ENCODE results near the gene CGREF1.
"Not testable (repeated sequence)": the region's sequence is repeated elsewhere in the genome, so short reads cannot be mapped to it uniquely, and the experiment has no call there.

The CGREF1 gene

DNA sequence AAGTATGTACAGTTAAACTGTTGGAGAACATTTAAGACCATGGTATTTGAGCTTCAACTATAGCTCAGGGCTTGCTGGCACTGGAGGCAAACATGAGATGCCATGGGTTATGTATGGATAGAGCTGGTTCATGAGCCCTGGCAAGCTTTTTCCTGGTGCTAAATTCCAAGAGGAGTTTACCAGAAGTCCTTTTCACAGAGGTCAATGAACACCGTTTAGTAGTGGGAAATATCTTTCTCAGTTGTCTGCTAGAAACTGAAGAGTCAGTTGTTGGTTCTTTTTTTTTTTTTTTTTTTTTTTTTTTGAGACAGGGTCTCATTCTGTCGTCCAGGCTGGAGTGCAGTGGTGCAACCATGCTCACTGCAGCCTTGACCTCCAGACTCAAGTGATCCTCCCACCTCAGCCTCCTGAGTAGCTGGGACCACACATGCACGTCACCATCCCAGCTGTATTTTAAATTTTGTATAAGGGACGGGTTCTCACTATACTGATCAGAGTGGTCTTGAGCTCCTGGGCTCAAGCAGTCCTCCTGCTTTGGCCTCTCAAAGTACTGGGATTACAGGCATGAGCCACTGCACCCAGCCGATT is 31.0 kb downstream of the CGREF1 start:
- no peak for DNase-seq (ENCODE audit: low read depth)

DNA sequence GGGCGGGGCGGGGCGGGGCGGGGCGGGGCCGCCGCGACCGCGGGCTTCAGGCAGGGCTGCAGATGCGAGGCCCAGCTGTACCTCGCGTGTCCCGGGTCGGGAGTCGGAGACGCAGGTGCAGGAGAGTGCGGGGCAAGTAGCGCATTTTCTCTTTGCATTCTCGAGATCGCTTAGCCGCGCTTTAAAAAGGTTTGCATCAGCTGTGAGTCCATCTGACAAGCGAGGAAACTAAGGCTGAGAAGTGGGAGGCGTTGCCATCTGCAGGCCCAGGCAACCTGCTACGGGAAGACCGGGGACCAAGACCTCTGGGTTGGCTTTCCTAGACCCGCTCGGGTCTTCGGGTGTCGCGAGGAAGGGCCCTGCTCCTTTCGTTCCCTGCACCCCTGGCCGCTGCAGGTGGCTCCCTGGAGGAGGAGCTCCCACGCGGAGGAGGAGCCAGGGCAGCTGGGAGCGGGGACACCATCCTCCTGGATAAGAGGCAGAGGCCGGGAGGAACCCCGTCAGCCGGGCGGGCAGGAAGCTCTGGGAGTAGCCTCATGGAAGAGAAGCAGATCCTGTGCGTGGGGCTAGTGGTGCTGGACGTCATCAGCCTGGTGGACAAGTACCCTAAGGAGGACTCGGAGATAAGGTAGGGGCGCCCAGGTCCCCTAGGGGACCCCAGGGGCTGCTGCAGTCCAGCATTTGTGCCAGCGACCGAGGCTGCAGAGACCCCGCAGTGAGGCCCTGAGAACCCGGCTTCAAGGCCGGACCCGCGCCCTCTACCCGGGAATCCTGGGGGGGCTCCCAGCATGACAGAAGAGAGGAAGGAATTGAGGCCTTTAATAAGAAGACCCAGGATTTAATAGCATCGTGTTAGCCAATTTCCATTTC is 32.0 kb downstream of the CGREF1 start, which contains the start of gene KHK:
TSS of gene KHK (plus strand) at position 49 of the 870 bp plus-strand sequence. CDS start at position 537, 488 bp downstream.
- DNase-seq (ENCODE audit: low read depth): no peak

DNA sequence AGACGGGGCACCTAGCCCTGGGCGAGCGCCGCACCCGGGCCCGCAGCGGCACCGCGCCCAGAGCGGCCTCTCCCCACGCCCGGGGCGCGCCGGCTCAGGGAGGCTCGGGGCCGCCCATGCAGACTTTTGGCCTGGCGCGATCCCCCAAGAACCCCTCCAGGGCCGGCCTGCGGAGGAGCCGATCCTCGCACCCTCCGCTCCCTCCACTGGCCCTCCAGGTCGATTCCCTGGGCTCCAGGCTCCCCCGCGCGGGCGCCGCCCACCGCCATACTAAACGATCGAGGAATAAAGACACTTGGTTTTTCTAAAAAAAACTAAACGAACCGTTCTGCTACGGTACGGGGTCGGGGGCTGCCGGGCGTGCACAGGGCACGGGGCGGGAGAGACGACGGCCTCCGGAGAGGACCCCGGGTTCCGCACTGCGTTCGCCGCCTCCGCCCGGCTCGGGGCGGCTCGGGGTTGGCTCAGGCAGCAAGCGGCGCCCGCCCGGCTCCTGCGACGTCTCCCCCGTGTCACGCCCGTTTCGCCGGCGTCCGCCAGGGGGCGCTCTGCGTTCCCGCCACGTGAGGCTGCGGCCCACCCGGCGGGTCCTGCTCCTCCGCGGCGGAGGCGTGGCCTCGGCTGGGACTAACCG is 32.7 kb downstream of the CGREF1 start:
- DNase-seq (ENCODE audit: low read depth): peak; percentile 83

DNA sequence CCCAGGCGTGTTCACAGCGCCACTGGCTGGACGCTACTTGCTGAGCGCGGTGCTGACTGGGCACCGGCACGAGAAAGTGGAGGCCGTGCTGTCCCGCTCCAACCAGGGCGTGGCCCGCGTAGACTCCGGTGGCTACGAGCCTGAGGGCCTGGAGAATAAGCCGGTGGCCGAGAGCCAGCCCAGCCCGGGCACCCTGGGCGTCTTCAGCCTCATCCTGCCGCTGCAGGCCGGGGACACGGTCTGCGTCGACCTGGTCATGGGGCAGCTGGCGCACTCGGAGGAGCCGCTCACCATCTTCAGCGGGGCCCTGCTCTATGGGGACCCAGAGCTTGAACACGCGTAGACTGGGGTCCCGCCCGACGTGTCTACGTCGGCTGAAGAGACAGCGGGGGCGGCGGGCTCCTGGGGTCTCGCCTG is 33.2 kb downstream of the CGREF1 start:
- peak; percentile 55 for DNase-seq (ENCODE audit: low read depth)

DNA sequence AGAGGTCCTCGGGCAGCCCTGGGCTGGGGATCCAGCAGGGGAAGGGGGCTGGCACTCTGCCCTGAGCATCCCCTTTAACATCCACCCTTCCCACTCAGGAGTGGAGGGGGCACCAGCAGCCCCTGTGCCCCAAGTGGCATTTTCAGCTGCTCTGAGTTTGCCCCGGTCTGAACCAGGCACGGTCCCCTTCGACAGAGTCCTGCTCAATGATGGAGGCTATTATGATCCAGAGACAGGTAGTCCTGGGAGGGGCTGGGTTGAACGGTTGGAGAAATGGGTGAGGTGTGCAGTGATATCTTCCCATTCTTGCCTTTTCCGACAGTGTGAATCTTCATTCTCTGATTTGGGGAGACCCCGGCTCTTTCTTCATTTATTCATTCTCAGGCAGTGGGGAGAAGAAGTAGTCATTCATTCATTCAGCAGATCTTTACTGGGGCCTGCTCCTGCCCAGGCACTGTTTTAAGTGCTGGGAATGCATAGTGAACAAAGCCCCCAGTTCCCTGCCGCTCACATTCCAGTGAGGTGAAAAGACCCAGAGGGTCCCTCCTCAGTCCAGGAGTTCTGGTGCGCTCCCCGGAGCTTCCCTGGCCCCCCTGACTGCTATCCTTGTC is 33.8 kb downstream of the CGREF1 start:
- no peak for DNase-seq (ENCODE audit: low read depth)

DNA sequence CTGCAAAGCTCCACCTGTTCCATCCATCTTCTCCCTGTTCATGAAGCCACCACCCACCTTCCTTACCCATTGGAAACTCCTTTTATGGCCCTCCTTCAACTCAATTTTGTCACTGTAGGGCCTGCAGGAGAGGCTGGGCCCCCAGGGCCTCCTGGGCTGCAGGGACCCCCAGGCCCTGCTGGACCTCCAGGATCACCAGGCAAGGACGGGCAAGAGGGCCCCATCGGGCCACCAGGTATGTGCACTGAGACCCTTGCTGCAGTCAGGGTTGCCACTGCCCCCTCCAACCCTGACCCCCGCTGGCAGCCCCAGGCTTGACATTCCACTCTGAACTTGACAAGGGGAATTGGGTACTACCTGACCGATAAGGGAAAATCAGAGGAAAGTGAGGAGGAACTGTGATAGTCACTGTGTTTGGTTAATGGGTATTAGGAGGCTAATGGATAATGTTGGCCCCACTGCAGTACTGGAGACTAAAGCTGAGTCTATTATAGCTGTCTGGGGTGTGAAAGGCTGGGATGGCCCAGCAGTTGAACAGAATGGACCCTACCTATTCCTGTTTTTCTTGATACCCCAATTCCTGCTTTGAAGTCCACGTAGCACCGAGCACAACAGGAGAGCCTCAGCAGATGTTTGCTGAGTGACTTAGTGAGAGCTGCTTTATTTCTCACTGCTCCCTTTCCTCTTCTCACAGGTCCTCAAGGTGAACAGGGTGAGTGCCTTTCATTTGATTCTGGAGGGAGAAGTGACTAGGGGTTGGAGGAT is 34.4 kb downstream of the CGREF1 start:
- no peak for DNase-seq (ENCODE audit: low read depth)

DNA sequence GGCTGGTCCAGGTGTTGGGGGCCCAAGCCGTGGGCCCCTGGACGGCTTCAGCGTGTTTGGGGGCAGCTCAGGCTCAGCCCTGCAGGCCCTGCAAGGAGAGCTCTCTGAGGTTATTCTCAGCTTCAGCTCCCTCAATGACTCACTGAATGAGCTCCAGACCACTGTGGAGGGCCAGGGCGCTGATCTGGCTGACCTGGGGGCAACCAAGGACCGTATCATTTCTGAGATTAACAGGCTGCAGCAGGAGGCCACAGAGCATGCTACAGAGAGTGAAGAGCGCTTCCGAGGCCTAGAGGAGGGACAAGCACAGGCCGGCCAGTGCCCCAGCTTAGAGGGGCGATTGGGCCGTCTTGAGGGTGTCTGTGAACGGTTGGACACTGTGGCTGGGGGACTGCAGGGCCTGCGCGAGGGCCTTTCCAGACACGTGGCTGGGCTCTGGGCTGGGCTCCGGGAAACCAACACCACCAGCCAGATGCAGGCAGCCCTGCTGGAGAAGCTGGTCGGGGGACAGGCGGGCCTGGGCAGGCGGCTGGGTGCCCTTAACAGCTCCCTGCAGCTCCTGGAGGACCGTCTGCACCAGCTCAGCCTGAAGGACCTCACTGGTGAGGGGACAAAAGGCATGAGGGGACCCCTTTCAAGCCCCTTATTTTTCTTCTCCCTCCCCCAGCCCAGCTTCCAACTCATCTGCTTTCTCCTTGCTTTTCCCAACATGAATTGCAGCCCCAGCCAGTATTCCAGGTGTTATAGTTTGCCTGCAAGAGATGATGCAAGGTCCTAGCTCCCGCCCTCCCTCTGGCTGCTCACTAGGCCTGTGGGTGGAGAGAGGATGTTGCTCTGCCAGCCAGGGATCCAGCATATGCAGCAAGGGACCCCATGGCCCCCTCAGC is 35.3 kb downstream of the CGREF1 start:
- DNase-seq (ENCODE audit: low read depth): no peak

DNA sequence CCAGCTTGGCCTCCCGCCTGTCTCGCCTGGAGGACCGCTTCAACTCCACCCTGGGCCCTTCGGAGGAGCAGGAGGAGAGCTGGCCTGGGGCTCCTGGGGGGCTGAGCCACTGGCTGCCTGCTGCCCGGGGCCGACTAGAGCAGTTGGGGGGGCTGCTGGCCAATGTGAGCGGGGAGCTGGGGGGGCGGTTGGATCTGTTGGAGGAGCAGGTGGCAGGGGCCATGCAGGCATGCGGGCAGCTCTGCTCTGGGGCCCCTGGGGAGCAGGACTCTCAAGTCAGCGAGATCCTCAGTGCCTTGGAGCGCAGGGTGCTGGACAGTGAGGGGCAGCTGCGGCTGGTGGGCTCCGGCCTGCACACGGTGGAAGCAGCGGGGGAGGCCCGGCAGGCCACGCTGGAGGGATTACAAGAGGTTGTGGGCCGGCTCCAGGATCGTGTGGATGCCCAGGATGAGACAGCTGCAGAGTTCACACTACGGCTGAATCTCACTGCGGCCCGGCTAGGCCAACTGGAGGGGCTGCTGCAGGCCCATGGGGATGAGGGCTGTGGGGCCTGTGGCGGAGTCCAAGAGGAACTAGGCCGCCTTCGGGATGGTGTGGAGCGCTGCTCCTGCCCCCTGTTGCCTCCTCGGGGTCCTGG is 36.0 kb downstream of the CGREF1 start:
- no peak for DNase-seq (ENCODE audit: low read depth)

DNA sequence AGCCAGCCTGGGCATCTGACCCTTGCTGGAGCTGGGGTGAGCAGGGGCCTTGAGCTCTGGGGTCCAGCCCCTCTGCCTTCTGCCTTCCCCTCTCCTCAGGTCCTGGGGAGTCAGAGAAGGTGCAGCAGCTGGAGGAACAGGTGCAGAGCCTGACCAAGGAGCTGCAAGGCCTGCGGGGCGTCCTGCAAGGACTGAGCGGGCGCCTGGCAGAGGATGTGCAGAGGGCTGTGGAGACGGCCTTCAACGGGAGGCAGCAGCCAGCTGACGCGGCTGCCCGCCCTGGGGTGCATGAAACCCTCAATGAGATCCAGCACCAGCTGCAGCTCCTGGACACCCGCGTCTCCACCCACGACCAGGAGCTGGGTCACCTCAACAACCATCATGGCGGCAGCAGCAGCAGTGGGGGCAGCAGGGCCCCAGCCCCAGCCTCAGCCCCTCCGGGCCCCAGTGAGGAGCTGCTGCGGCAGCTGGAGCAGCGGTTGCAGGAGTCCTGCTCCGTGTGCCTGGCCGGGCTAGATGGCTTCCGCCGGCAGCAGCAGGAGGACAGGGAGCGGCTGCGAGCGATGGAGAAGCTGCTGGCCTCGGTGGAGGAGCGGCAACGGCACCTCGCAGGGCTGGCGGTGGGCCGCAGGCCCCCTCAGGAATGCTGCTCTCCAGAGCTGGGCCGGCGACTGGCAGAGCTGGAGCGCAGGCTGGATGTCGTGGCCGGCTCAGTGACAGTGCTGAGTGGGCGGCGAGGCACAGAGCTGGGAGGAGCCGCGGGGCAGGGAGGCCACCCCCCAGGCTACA is 36.8 kb downstream of the CGREF1 start:
- DNase-seq (ENCODE audit: low read depth): no peak

DNA sequence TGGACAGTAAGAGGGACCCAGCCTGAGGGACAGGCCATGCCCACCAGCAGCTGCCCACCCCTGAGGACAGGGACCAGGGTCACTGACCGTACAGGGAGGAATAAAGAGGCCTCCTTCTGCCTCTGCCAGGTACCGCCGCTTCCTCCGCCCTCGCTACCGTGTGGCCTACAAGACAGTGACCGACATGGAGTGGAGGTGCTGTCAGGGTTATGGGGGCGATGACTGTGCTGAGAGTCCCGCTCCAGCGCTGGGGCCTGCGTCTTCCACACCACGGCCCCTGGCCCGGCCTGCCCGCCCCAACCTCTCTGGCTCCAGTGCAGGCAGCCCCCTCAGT is 38.4 kb downstream of the CGREF1 start:
- no peak for DNase-seq (ENCODE audit: low read depth)

DNA sequence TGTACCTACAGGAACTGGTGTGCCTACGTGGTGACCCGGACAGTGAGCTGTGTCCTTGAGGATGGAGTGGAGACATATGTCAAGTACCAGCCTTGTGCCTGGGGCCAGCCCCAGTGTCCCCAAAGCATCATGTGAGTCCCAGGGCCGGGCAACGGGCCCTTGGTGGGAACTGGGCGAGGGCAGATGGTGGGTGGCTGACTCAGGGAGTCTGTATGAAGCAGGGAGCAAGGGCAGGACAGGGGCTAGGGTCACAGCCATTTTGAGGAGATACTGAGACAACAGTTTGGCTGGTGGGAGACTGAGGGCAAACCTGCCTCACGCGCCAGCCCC is 38.8 kb downstream of the CGREF1 start:
- DNase-seq (ENCODE audit: low read depth): no peak

DNA sequence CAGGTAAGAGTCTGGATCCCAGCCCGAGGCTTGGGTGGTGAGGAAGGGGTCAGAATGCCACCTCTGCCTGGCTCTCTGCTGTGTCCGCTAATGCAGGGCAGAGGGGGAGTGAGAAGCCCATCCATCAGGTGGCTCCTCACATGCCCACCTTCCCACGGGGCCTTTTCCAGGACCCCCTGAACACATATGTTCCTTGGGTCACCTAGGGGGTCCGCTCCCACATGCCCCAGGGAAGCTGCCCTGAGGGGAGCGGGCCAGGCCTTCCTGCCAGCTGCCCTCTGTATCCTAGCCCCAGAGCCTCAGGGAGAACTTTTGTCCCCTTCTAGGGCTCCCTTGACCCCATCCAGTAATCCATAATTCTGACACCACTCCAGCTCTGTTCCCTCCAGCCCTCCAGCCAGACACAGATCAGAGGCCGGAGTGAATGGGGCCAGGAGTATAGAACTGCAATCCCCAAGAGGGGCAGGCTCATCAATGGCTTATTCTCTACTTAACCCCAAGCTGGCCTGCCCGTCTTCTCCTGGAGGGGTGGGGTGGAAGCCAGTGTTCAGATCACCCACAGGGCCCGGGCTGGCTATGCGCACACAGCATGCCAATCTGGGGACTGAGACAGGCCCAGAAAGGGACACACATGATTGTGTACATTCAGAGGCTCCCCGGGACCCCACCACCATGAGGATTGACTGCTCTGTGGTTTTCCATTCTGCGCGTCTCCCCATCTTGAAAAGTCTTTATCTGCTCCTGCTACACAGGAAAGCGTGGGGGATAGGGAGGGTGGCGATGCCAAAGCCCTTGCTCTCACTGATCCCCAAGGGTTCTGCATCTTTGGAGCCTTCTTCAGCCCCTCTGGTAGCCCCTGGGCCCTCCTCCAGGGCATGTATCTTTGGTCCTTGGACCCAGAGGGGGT is 39.4 kb downstream of the CGREF1 start:
- no peak for DNase-seq (ENCODE audit: low read depth)

DNA sequence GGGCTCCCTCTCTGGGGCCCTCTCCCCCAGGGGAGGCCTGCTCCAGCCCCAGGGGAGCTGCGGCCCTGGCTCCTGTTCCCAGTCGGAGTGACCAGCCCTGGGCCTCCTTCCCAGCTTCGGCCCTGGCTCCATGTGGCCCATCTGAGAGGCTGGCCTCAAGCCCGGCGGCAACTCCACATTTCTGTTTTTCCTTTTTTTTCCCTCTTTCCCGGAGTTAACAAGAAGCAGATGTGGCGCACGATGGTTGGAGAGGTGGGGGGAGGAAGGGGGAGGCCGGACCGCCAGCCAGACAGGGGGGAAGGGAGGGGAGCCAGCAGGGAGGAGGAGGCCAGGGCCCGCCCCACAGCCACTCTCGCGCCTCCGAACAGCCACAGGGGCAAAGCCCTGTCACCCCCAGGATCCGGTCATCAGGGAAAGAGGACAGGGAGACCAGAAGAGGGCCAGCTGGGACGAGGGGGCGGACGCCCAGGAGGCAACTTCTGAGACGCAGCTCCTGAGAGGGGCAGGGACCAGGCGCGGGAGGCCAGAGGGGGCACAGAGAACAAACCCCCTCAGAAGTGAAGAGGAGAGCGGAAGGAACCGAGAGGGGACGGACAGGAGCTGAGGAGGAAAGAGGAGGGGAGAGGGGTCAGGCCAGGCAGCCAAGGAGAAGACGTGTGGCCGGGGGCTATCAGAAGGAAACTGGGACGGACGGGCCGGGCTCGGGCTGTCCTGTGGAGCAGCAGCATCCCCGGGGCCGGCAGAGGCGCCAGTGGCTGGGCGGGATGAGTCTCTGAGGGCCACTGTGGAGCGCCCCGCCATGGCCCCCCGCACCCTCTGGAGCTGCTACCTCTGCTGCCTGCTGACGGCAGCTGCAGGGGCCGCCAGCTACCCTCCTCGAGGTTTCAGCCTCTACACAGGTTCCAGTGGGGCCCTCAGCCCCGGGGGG is 40.4 kb downstream of the CGREF1 start, which contains the start of gene EMILIN1:
TSS of gene EMILIN1 (plus strand) at position 349 of the 928 bp plus-strand sequence. CDS start at position 800, 451 bp downstream.
- DNase-seq (ENCODE audit: low read depth): peak; percentile 93

DNA sequence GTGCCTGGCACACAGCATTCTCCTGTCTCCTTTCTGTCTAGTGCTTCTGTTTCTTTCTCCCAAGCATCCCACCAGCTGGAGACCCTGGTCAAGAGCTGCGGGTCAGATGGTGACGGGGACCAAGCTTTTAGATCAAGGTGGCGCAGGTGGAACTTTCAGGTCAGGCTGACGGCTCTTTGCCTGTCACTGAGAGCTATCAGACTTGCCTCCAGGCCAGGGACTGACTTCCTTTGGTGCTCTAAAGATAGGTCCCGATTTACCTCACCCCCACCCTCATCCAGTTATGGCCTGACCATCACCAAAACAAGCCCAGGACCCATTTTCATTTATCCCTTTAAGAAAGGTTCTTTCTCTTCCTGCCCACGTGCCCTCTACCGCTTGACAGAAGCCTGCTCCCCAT is 41.7 kb downstream of the CGREF1 start:
- DNase-seq (ENCODE audit: low read depth): no peak

DNA sequence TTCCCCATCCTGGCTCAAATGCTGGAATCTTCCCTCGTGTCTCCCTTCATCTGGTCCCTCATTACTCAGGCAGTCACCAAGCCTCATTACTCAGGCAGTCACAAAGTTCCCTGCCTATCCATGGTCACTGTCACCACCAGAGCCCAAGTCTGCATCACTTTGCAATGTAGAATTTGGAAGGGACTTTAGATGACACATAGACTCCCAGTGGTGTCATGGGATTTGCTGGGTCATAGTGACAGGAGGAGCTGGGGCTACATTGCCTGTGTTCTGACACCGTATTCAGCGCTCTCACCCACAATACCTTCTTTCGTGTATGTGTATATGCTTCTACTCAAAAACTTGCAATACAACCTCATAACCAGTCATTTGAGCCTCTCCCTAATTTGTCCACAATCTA is 42.6 kb downstream of the CGREF1 start:
- no peak for DNase-seq (ENCODE audit: low read depth)

DNA sequence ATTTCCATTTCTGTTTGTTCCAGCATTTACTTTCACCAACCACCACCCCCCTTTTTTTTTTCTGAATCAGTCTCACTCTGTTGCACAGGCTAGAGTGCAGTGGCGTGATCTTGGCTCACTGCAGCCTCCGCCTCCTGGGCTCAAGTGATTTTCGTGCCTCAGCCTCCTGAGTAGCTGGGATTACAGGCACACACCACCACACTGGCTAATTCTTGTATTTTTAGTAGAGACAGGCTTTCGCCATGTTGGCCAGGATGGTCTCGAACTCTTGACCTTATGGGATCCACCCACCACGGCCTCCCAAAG is 43.4 kb downstream of the CGREF1 start:
- not testable (repeated sequence) for DNase-seq (ENCODE audit: low read depth)

DNA sequence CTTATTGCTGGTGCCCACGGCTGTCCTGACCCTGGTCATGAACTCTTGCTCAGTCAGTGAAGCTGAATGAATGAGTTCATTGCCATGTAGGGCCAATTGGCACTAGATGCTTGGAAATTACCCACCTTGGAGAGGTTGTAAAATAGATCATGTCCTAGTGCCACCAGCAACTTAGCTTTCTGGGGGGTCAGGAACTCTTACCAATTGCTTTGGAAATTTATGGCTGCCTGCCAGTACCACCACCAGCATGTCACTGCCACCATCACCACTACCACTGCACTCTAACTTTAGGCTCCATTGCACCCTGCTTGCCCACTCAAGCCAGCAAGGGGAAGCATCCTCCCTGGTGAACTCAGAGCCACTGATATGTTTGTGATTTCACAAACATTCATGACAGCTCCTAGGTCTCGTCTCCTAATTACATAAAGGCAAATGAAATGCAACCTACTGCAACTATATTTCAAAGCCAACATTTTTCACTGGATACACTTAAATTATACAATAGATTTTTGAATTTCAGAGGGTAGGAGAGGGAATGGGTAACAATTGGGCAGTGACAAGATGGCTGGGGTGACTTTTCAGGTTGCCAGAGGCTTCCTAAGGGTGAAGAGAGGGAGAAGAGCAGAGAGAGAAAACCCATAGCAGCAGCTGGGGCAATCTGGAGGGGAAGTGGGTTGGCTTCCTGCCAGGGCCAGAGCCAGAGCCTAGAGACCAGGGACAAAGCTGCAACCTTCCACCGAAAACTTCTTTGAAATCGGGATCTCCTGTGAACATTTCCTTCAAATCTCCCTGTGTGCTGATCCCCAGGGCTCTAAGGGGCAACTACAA is 44.0 kb downstream of the CGREF1 start:
- DNase-seq (ENCODE audit: low read depth): no peak

All from fibroblast of the conjunctiva (primary cell).